Activated naive CD8-positive, alpha-beta T cell treated with anti-CD3 and anti-CD28 coated beads for 36 hours (primary cell): Measurements from ENCODE around the gene COMP. TPM values are rescaled to one million over a fixed set of nuclear protein-coding genes. Genes with fewer than 3 reads are reported as not detected.

Source experiments
- DNase-seq: peaks from one replicate; pipeline ENCODE4 v3.0.0; 2021
- H3K27ac Mint-ChIP-seq: one replicate; pipeline ENCODE4 v1.8.0; 2022; ENCODE audit warnings: mild to moderate bottlenecking, moderate library complexity, mixed read lengths
- H3K27me3 Mint-ChIP-seq: one replicate; pipeline ENCODE4 v1.8.0; 2022; ENCODE audit warnings: mild to moderate bottlenecking, mixed read lengths
- H3K36me3 Mint-ChIP-seq: one replicate; pipeline ENCODE4 v1.8.0; 2021; ENCODE audit warnings: mild to moderate bottlenecking, mixed read lengths
- H3K4me1 Mint-ChIP-seq: one replicate; pipeline ENCODE4 v1.8.0; 2021; ENCODE audit warnings: mixed read lengths
- H3K4me3 Mint-ChIP-seq: one replicate; pipeline ENCODE4 v1.8.0; 2022; ENCODE audit warnings: mild to moderate bottlenecking, moderate library complexity, mixed read lengths
- H3K9me3 Mint-ChIP-seq: one replicate; pipeline ENCODE4 v1.8.0; 2022; ENCODE audit warnings: mixed read lengths
- total RNA-seq, 2 experiments: library from RNA; stranded (reverse); gene quantifications; one replicate each; pipeline ENCODE4 v1.2.3, GENCODE V29; 2021

Gene COMP
- total RNA-seq, 2 experiments from 2014 or later, result not detected

- DNase-seq, result no peak
- Mint-ChIP-seq H3K27me3 (no peaks in the 10 kb centered on the region), H3K4me3 (no peak overlapping the region), H3K4me1 (no peaks in the 10 kb centered on the region), H3K27ac (no peak overlapping the region), H3K36me3 (peaks cover 1% of the 10 kb centered on the region), H3K9me3 (no peaks in the 10 kb centered on the region)
Observed at GRCh38 chr19:18770663-18771327, 20.3 kb downstream of the COMP start.

- Mint-ChIP-seq H3K4me3 (no peak overlapping the region), H3K4me1 (no peaks in the 10 kb centered on the region), H3K27me3 (no peaks in the 10 kb centered on the region), H3K36me3 (peaks cover 1% of the 10 kb centered on the region), H3K9me3 (no peaks in the 10 kb centered on the region), H3K27ac (no peak overlapping the region)
- DNase-seq, result no peak
Observed at GRCh38 chr19:18769989-18770528, 21.0 kb downstream of the COMP start.

GRCh38 chr19:18768997-18769891 is 21.9 kb downstream of the COMP start:
- H3K4me3 Mint-ChIP-seq, result no peak overlapping the region
- DNase-seq, result no peak
- H3K27ac Mint-ChIP-seq, result no peak overlapping the region
- H3K36me3 Mint-ChIP-seq, result peaks cover 1% of the 10 kb centered on the region
- H3K4me1 Mint-ChIP-seq, result no peaks in the 10 kb centered on the region
- no peaks in the 10 kb centered on the region for H3K27me3 Mint-ChIP-seq
- no peaks in the 10 kb centered on the region for H3K9me3 Mint-ChIP-seq

GRCh38 chr19:18768046-18768771 is 22.9 kb downstream of the COMP start:
- H3K27ac Mint-ChIP-seq, result no peak overlapping the region
- H3K9me3 Mint-ChIP-seq, result no peaks in the 10 kb centered on the region

GRCh38 chr19:18765224-18765623 is 25.9 kb downstream of the COMP start:
- no peak overlapping the region for H3K27ac Mint-ChIP-seq
- no peaks in the 10 kb centered on the region for H3K9me3 Mint-ChIP-seq
- H3K27me3 Mint-ChIP-seq, result no peaks in the 10 kb centered on the region
- H3K4me3 Mint-ChIP-seq, result no peak overlapping the region
- no peaks in the 10 kb centered on the region for H3K4me1 Mint-ChIP-seq
- no peak for DNase-seq
- H3K36me3 Mint-ChIP-seq, result peaks cover 1% of the 10 kb centered on the region

More at GRCh38 chr19:18768046-18768771, 22.9 kb downstream of the COMP start:
- Mint-ChIP-seq H3K27me3 (no peaks in the 10 kb centered on the region), H3K4me3 (no peak overlapping the region), H3K4me1 (no peaks in the 10 kb centered on the region), H3K36me3 (peaks cover 1% of the 10 kb centered on the region)
- DNase-seq, result no peak

- Mint-ChIP-seq H3K4me1 (no peaks in the 10 kb centered on the region), H3K9me3 (no peaks in the 10 kb centered on the region), H3K27me3 (no peaks in the 10 kb centered on the region), H3K4me3 (no peak overlapping the region), H3K36me3 (peaks cover 1% of the 10 kb centered on the region), H3K27ac (no peak overlapping the region)
- DNase-seq, result no peak
Observed at GRCh38 chr19:18764591-18765051, 26.5 kb downstream of the COMP start.

GRCh38 chr19:18763674-18764590 is 27.2 kb downstream of the COMP start:
- Mint-ChIP-seq H3K9me3 (no peaks in the 10 kb centered on the region), H3K36me3 (peaks cover 1% of the 10 kb centered on the region), H3K27ac (no peak overlapping the region), H3K4me3 (no peak overlapping the region), H3K27me3 (no peaks in the 10 kb centered on the region), H3K4me1 (no peaks in the 10 kb centered on the region)
- no peak for DNase-seq

- H3K4me1 Mint-ChIP-seq, result no peaks in the 10 kb centered on the region
- no peaks in the 10 kb centered on the region for H3K9me3 Mint-ChIP-seq
- no peak overlapping the region for H3K4me3 Mint-ChIP-seq
- H3K27me3 Mint-ChIP-seq, result no peaks in the 10 kb centered on the region
- H3K27ac Mint-ChIP-seq, result no peak overlapping the region
- peaks cover 1% of the 10 kb centered on the region for H3K36me3 Mint-ChIP-seq
- DNase-seq, result no peak
Observed at GRCh38 chr19:18762125-18763023, 28.7 kb downstream of the COMP start.

GRCh38 chr19:18761531-18762110 is 29.5 kb downstream of the COMP start:
- Mint-ChIP-seq H3K27me3 (no peaks in the 10 kb centered on the region), H3K27ac (no peak overlapping the region), H3K4me1 (no peaks in the 10 kb centered on the region), H3K4me3 (no peak overlapping the region), H3K9me3 (no peaks in the 10 kb centered on the region), H3K36me3 (peaks cover under 1% of the 10 kb centered on the region)
- DNase-seq, result no peak

- Mint-ChIP-seq H3K4me3 (no peak overlapping the region), H3K4me1 (no peaks in the 10 kb centered on the region), H3K9me3 (no peaks in the 10 kb centered on the region), H3K27me3 (no peaks in the 10 kb centered on the region), H3K27ac (no peak overlapping the region), H3K36me3 (no peaks in the 10 kb centered on the region)
- DNase-seq, result no peak
Observed at GRCh38 chr19:18760440-18761383, 30.4 kb downstream of the COMP start.

- no peaks in the 10 kb centered on the region for H3K36me3 Mint-ChIP-seq
- H3K27ac Mint-ChIP-seq, result no peak overlapping the region
- no peaks in the 10 kb centered on the region for H3K9me3 Mint-ChIP-seq
- DNase-seq, result no peak
- no peaks in the 10 kb centered on the region for H3K27me3 Mint-ChIP-seq
- H3K4me3 Mint-ChIP-seq, result no peak overlapping the region
- H3K4me1 Mint-ChIP-seq, result no peaks in the 10 kb centered on the region
Observed at GRCh38 chr19:18759995-18760426, 31.1 kb downstream of the COMP start.

GRCh38 chr19:18759304-18759994 is 31.7 kb downstream of the COMP start:
- H3K27ac Mint-ChIP-seq, result no peak overlapping the region

More at GRCh38 chr19:18759304-18759994, 31.7 kb downstream of the COMP start:
- Mint-ChIP-seq H3K4me3 (no peak overlapping the region), H3K36me3 (no peaks in the 10 kb centered on the region), H3K9me3 (no peaks in the 10 kb centered on the region), H3K4me1 (no peaks in the 10 kb centered on the region), H3K27me3 (no peaks in the 10 kb centered on the region)
- no peak for DNase-seq
